Hematopoietic multipotent progenitor cell treated with erythropoietin and hydrocortisone succinate and interleukin-3 and kit ligand, for 8 days (in vitro differentiated cells): Measurements from ENCODE around the gene CST9L.

Experiments
- DNase-seq: peaks from one replicate; pipeline ENCODE4 v3.0.0-alpha.2; 2015

CST9L gene, protein sequence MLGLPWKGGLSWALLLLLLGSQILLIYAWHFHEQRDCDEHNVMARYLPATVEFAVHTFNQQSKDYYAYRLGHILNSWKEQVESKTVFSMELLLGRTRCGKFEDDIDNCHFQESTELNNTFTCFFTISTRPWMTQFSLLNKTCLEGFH

DNA sequence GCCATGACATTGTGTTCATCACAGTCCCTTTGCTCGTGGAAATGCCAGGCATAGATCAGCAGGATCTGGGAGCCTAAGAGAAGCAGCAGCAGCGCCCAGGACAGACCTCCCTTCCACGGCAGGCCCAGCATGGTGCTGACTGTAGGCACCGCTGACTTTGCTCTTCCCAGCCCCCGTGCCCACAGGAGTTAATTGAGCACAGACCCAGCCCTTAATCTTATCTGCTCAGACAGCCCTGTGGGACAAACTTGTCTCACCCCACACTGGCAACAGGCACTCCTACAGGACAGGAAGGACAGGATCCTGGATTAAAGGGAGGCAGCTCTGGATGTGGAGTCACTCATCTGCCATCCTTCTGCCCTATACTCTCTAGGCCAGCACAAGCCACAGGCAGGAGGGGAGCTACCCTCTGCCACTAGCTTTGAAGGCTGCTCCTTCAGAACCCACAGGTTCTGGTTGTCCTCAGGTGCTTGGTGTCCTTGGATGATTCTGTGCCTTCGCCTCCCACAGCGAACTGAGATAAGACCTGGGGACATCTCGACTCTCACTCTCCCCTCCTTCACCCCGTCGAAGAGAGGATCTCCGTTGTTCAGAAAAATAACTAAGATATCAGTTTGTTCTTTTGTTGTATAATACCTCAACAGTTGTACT is at the start of gene CST9L:
Gene CST9L (minus strand): TSS at position 165 of the 651 bp plus-strand sequence. CDS start 34 bp downstream, at position 131.
- peak; percentile 22 for DNase-seq

DNA sequence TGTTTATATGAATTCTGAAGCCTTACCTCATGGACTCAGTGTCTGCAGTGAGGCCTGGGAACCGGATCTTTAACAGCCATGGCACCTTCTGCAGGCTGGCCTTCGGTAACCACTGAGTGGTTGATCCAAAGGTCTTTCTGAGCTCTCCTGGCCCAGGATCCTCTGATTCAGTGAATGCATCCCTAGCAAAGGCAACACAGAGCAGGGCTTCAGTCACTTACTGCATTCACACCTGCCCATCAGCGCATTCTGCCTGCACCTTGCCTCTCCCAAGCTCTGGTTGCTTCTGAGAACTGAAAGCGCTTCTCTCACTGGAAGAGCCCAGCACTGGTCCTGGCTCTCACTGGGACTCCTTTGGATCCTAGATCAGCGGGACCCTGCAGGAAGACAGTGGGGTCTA is 45.9 kb upstream of the CST9L start:
- no peak for DNase-seq

DNA sequence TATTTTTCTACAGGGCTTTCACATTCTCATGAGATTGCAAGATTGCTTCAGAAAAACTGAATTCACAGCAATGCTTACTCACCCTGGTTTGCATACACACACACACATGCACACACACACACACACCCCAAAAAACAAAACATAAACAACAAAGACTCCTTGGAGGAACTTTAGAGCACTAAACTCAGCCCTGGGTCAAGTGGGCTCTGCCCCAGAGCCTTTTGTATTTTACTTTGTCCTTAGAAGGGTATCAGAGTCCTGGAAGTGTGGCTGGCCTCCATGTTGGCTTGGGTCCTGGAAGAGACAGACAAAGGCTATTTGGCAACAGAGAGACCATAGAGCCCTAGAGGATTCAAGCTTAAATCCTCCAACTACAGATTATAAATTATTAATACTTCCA is 45.4 kb upstream of the CST9L start:
- DNase-seq: no peak

DNA sequence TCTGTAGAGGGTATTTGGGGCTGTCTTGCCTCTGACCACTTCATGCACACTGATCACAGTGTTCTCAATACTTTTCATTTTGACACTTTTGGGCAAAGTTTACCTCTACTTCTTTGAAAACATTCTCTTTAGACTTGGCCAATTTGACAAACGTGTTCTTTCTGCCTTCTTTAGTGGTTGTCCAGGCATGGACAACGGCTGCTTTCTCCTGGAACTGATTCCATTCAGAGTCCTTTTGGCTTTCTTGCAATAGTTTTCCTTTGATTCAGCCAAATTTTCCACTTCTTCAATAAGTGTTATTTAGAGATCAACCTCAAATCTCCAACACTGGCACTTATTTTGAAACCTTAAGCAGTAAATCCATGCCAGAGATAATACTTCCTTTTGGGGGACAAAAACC is 44.1 kb upstream of the CST9L start:
- no peak for DNase-seq

DNA sequence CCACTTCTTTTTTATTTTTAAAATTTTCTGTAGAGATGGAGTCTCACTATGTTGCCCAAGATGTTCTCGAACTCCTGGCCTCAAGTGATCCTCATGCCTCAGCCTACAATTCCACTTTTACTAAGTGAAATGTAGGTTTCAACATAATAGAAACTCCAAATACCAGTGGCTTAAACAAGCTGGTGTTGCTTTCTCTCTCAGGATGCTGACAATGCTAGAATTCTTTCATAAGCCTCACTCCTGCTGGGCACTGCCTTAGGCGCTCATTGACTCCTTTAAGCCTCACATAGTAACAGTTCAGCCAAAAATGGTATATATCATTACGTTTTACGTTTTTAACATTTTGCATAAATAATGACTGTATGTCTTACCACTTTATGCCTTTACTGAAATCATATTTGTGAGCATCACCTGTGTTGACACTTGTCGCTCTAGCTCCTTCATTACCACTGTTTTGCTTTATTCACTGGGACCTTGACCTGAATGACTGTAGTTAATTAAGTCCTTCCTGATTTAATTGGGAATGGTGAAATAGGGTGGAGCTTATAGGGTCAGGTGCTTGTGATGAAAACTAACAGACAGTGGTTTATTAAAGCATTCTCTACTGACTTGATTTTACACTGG is 41.3 kb upstream of the CST9L start:
- DNase-seq: no peak

DNA sequence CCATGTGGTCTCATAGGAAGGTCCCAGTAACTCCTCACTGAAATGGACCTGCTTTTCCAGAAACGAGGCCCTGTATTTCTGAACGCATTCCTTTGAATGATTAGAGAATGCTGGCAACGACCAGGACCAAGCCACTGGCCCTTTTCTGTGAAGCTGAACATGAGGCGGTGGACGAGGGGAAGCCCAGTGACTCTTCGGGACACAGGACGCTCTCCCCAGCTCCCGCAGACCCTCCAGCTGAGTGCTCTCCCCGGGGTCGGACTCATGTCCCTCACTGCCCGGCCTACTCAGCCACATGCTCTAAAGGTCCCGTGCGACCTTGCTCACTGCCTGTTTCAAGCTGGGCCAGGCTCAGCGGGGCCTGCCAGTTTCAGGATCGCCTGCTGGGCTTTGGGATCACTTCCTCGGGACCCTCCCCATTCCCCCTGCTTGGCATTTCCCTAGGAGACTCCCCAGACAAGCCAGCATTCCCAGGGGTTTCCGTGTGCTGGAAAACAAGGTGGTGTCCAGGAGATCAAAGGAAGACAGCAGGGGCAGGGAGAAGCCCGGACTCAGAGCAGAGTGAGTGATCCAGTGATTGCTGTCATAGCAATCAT is 40.1 kb upstream of the CST9L start:
- no peak for DNase-seq

DNA sequence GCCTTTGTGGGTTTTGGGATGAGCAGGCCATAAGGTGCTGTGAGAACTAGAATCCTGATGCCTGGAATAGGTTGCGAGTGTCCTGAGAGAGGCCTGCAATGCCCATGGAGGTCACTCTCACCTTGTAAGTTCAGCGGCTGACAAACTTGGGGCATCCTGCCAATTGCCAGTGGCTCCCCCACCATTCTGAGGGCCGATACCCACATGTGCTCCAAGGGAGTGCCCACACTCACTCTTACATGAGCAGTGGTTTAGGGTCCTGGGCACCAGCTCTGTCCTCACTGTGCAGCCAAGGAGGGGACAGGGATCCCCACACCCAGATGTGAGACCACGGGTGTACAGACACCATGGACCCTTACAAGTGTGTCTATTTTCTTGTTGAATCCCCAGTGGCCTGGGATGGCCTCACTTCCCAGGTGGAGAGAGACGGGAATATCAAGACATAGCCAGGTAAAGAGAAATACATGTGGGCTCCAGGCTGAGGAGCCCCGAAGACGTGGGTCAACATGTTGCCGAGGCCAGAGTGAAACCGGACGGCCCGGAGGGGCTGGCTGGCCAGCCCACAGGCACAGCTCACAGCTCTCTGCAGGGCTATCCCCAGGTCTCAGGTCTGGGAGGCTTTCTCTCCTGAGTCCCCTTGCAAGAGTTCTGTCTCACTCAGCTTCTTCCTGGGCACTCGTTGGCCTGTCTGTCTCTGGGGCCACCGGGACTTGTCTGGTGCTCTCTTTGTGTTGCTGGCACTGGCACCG is 39.4 kb upstream of the CST9L start:
- no peak for DNase-seq

DNA sequence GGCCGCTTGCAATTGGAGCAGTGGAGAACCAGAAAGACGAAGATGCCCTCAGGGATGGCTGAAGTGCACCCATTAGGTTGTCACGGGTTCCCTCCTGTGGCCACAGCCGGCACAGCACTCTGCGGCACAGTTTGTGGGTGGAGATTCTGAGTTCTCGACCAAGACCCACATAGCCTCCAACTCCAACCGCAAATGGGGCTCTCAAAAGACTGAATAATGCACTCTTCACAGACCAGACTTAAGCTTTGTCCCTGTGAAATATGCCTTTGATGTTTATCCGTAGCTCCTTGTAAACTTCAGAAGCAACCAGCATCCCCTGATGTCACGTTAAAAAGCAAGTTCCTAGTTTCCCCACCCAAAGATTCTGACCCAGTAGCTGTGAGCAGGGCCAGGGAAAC is 38.4 kb upstream of the CST9L start:
- DNase-seq: peak; percentile 67

DNA sequence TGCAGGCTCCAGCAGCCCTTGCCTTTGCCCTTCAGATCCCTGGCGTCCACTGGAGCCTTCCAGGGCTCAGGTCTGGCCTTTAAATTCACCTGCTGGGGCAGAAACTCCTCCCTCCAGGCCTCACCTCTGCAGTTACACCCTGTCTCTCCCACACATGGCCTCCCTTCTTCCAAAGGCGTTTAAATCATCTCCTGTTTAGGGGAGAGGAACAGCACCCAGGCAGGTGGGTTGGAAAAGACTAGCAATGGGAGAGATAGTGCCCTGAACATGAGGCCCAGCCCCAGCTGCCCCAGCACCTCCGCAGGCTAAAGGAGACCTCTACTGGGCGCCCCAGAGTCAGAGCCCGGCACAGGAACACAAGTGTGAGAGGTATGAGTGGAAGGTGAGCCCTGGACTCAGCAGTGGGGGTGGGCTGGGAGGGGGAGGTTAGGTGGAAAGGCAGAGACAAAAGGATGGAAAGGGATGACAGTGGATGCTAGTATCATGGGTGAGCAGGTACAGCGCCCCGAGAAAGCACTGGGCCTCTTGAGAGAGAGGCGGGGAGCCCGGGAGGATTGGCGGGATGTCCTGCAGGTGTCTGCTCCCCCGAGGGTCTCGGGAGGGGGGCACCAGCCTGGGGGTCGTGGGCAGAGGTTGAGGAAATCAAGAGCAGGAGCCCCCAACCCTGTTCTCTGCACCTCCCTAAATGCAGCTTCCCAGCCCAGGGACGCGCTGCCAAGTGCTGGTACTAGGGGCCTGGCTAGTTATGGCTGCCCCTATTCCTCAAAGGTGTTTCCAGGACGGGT is 37.8 kb upstream of the CST9L start, which contains the start of gene CST9:
Gene CST9 (minus strand): TSS at position 51 of the 785 bp plus-strand sequence. CDS start 53 bp downstream, outside the sequence.
- DNase-seq: no peak

DNA sequence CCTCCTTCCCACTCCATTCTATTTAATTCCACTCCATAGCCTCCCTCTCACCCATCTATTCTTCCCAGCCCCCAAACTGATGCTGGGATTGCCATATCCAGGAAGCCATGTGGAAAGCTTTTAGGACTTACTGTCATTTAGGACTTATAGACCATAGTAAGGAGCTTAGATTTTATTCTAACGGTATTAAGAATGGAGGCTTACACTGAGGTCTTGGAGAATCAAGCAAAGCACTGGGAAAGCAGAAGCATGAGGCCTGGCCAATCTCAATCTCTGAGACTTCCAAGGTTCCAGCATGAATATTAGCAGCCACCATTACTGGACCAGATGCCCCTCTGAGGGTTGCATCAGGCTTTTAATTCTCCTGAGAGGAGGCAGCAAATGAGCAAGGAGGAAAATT is 36.0 kb upstream of the CST9L start:
- no peak for DNase-seq

DNA sequence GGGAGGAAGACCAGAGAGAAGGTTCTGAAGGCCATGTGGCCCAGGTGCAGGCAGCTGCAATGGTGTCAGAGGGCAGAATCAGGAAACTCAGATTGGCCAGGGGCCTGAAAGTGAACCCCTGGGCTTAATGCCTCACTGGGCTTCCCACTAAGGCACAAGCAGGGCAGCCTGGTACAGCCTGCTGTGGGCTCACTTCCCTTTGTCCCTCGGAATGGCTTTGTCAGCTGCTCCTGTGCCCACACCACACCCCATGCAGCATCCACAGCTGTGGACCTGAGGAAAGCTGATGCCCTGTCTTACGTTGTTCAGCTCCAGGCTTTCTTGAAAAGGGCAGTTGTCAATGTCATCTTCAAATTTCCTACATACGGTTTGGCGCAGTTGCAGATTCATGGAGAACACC is 35.0 kb upstream of the CST9L start:
- no peak for DNase-seq

DNA sequence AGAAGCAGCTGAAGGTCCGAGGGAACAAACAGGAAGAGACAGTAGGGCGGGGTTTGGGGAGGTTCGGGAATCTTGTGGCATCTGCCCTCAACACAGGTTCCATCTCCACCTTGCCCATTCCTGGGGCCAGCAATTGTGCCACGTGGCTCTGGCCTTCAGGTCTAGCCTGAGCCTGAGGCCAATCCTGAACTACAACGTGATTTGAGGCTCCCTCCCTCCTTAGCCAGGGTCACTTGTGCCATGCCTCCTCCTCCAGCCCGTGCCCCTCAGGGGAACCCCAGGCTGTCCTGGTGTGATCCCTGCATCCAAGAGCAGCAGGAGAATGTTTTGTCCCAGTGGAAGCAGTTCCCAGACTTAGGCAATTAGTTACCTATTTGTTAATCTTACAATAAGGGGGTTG is 34.4 kb upstream of the CST9L start:
- DNase-seq: no peak

DNA sequence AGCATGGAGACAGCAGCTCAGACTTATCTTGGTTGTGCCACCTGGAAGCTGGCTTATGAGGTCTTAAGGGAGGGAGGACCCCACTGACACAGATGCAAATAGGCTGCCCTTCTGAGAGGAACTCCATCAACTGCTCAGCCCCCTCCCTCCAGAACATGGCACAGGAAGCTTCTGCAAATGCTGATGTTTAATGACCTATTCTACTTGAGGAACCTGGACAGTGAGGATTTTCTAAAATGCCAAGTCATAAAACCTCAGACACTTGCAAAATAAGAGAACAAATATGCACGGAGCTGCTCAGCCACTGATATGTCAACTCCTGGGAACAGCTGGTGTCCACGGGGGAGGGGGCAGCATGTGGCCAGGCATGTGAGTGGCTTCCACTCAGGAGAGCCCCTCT is 34.0 kb upstream of the CST9L start:
- DNase-seq: no peak

DNA sequence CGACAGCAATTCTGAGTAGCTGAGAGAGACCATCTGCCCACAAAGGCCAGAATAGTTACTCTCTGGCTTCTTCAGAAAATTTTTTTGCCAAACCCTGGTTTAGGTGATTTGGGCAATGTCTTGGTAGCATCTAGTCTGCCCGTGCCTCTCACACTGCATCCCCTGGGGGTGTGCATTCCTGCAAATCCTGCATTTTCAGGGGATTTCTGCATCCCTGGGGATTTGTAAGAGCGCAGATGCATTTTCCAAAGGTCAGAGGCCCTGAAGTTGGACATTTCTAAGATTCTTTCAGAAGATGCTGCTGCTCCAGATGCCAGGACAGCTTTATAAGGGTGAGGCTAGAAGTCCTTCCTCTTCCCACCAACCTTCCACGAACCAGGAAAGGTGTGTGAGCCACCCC is 33.4 kb upstream of the CST9L start:
- no peak for DNase-seq

DNA sequence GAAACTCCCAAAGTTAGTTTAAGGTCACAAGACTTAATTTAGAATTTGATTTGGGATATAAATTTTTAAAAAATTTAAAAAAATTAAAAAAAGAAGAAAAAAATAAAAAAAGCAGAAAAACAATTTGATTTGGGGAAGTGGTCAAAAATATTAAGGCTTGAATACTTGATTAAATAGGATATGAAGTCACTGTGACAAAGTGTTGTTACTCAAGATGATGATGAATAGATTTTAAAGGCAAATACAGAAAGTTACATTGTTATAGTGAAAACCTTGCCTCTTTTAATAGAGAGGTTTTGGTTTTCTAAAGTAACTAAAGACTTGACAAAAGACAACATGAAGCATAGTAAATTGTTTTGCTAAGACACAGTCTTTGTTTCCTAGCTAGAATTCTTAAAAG is 30.2 kb upstream of the CST9L start:
- DNase-seq: no peak

DNA sequence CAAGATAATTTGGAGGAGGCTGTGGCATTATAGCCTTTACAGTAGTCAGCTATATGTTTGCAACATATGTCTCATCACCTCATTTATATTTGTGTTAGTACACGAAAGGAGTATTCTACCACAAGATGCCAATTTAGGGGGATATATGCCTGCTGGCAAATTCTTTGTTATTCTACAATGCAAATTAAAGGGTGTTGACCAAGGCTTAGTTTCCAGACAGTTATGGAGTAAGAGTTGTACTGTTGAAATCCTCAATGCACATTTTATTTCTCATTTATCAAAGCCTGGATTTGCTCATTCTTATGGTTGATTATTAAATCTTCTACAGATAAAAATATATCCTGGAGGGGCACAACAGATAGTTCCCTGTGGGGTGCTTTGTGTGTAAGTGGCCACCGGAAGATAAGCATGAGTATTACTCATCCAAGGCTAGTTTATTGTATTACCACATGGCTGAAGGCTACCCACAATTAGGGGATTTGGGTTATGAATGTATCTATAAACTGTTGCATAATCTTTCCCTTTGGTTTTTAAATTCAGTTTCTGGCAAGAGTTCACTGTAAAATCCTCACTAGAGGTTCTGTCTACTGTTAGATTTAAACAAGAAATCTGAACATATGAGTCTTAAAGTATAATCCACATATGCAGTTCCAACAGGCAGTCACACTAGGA is 28.4 kb upstream of the CST9L start:
- DNase-seq: no peak

DNA sequence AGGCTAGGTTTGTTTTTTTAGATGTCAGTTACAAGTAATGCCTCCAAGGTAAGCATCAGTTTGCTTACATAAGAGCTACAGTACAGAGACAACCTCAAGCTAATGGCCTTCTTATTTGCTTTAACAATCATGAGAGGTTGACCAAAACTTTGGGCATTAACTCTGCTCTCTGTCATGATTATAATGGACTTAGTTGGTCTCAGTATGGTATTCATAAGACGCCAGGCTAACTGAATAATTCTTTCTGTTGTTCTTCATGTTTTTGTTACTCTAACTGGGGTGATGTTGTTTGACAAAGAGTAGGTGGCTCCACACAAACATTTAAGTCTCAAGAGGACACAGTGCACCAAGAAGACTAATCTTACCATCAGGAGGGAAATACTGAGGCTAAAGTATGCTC is 27.7 kb upstream of the CST9L start:
- no peak for DNase-seq

DNA sequence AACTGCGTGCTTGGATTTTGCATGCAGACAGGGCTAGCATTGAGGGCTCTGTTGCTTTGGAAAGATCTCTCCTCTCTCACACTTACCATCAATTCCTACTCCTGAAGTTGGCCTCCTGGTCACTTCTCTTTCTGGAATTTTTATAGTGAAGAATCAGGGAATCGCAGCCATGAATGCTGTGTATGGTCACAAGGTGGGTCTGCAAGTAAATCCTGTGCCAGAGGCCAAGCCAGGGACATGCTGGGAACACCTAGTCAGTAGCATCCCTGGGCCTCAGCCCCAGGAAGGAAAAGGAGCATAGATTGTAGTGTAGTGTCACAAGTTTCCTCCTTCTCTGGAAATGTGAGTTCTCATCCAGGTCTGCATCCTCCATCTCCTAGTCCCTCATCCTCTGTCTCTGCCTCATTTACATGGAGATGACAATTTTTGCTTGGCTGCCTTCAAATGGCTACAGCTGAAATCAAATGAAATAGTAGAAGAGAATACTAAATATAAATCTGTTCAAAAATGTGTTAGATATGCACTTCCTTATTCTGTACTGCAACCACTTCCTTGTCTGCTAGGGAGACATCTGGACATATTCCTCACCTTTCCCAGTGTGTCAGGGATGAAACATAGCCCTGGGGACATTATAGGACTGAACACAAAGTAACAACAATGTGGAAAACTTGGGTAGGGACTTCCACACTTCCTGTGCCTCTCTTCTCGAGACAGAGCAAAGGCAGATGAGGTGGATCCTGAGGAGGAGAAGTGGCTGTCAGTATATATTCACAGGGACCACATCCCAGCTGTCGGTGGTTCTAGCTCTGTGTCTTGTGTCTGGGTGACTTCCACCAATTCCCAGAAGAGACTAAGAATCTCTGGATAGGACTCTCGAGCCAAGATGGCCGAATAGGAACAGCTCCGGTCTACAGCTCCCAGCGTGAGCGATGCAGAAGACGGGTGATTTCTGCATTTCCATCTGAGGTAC is 20.4 kb upstream of the CST9L start:
- DNase-seq: no peak

DNA sequence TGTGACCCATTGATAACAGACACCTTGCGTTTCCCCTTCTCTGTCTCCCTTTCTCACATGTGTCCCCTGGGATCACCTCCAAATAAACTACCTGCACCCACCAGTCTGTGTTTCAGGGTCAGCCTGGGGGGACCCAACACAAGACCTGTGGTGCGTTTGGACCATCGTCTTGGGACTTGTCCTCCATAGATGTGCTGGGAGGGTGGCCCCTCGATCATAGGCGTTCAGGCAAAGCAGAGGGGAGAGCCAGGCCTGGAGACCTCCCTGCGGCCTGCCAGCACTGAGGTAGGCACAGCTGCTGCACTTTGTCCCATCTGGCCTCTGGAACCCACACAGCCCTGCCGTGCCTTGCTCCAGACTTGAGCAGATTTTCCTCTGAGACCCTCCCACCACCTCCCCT is 19.3 kb upstream of the CST9L start:
- DNase-seq: no peak

DNA sequence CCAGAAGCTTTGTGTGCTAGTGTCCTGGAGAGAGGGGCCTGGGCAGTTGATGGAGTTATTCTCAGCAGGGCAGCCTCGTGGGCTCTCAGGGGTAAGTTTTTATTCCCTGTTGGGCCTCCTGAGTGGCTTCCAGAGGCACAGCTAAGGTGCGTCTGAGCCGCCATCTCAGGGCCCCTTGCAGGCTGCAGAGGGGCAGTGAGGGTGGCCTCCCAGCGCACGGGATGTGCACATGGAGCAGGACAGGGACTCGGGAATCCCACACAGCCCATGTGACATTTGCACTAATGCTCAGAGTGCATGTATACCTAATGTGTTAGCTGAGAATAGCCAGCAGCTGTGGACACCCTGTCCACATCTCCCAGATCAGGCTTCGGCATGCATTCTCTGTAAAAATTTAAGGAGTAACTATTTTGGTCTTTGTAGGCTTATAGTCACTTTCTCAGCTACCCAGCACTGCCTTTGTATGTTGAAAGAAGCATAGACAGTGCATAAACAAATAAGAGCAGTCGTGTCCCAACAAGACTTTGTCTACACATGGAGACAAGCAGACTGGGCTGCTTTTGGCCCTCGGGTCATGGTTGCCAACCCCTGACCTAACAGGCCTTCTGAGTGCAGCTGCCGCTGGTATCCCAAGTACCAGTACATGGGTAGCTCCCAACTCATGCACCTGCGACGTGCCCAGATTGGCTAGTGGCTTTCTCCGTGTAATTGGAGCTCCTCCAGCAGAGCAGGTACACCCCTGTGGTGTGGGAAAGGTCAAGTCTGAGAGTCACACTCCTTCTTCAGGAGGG is 18.6 kb upstream of the CST9L start:
- no peak for DNase-seq
